K562 (cell line): ENCODE results near the gene BCAR3. TPM values are rescaled to one million over a fixed set of nuclear protein-coding genes. Genes with fewer than 3 reads are reported as not detected.

Experiments used
- ATAC-seq: fragments of 200-7000 bp; cut with Tn5 transposase; 3 replicates; pipeline ENCODE4 v1.9.1; 2020; ENCODE audit warnings: moderate library complexity
- BruUV-seq: library from RNA; stranded (reverse); fragments of 400-500 nt; replicated peaks from 2 replicates; lab custom pipeline; 2021; lab: Mats Ljungman, UMichigan
- CTCF ChIA-PET: fragments of 300-600 bp; formaldehyde crosslinking; extraction: SDS; loops from one replicate; lab custom pipeline; 2021; ENCODE audit warnings: low intra/inter-chr PET ratio; lab: Yijun Ruan, JAX
- POLR2A ChIA-PET: fragments of 300-600, 350-650 bp; sonication (Branson Sonifier 250); formaldehyde crosslinking; extraction: SDS; loops from one replicate; lab custom pipeline; 2021; ENCODE audit warnings: antibody characterized with exemption, inconsistent platforms; lab: Yijun Ruan, JAX
- DNase-seq, 4 experiments: peaks; one replicate each; pipeline versions ENCODE4 v3.0.0 to v3.0.0-alpha.2; 2011 to 2018; ENCODE audit warnings: low spot score in 3 of 4, mixed read lengths in 3 of 4; ENCODE audit errors: extremely low read depth in 1 of 4
- FAIRE-seq: peaks from 2 replicates; lab custom pipeline; 2011; peaks lifted over from hg19 to GRCh38; lab: Jason Lieb, UNC
- H2AFZ ChIP-seq: 2 replicates; pipeline ENCODE4 v1.6.0; 2011; ENCODE audit warnings: low read depth, low read length, control low read depth, inconsistent platforms
- H3K27ac ChIP-seq: fragments of 200-600 bp; 3 replicates; pipeline ENCODE4 v1.8.0; 2011; ENCODE audit warnings: low read depth, mild to moderate bottlenecking, control low read depth, inconsistent platforms, low read length, moderate library complexity, mixed read lengths; ENCODE audit errors: extremely low read depth
- H3K27me3 ChIP-seq, 2 experiments: fragments of 300-600 bp in 1 of 2; 2 replicates in 1 of 2; 3 replicates in 1 of 2; pipeline versions ENCODE4 v1.6.0 to v1.8.0; 2011; ENCODE audit warnings: inconsistent platforms in 2 of 2, low read length in 2 of 2, mild to moderate bottlenecking in 1 of 2, mixed read lengths in 1 of 2, moderate library complexity in 1 of 2; ENCODE audit not compliant: control insufficient read depth in 2 of 2, insufficient read depth in 2 of 2
- H3K36me3 ChIP-seq: fragments of 300-600 bp; 3 replicates; pipeline ENCODE4 v1.8.0; 2011; ENCODE audit warnings: mild to moderate bottlenecking, low read length, inconsistent platforms; ENCODE audit not compliant: control insufficient read depth, insufficient read depth
- H3K4me1 ChIP-seq, 2 experiments: fragments of 200-600 bp in 1 of 2; replicated peaks in 1 of 2; 2 replicates in 1 of 2; 3 replicates in 1 of 2; pipeline versions ENCODE4 v1.5.1 to v1.8.0; 2011; ENCODE audit warnings: inconsistent platforms in 2 of 2, low read length in 2 of 2, mild to moderate bottlenecking in 1 of 2, mixed read lengths in 1 of 2, moderate library complexity in 1 of 2; ENCODE audit not compliant: control insufficient read depth in 2 of 2, insufficient read depth in 2 of 2
- H3K4me2 ChIP-seq: 2 replicates; pipeline ENCODE4 v1.6.1; 2011; ENCODE audit warnings: low read length, control low read depth, inconsistent platforms, mixed read lengths; ENCODE audit not compliant: insufficient read depth
- H3K4me3 ChIP-seq: fragments of 200-600 bp; sonication (generic), shearing (Covaris generic); 2 replicates; pipeline ENCODE4 v1.5.1; 2016; ENCODE audit warnings: control low read depth, inconsistent platforms
- H3K79me2 ChIP-seq: fragments of 200-600 bp; 3 replicates; pipeline ENCODE4 v1.8.0; 2011; ENCODE audit warnings: low read length, inconsistent platforms; ENCODE audit not compliant: control insufficient read depth, insufficient read depth
- H3K9ac ChIP-seq, 2 experiments: 2 replicates each; pipeline versions ENCODE4 v1.6.0 to v1.6.1; 2011; ENCODE audit warnings: low read depth in 2 of 2, low read length in 2 of 2, control low read depth in 1 of 2, inconsistent platforms in 1 of 2, mild to moderate bottlenecking in 1 of 2, mixed read lengths in 1 of 2; ENCODE audit not compliant: insufficient read depth in 1 of 2
- H3K9me1 ChIP-seq: one replicate; pipeline ENCODE4 v1.6.0; 2011; ENCODE audit warnings: inconsistent platforms, mild to moderate bottlenecking, low read length, moderate library complexity; ENCODE audit not compliant: control insufficient read depth, insufficient read depth
- H3K9me3 ChIP-seq: replicated peaks from 2 replicates; pipeline ENCODE4 v1.5.1; 2011; ENCODE audit warnings: low read depth, low read length, inconsistent platforms; ENCODE audit not compliant: control insufficient read depth, insufficient read depth
- H4K20me1 ChIP-seq: replicated peaks from 2 replicates; pipeline ENCODE4 v1.6.1; 2011; ENCODE audit warnings: low read length, inconsistent platforms, mixed read lengths; ENCODE audit not compliant: control insufficient read depth, insufficient read depth
- AFF4 ChIP-seq: sonication (generic); formaldehyde crosslinking; IDR thresholded peaks from 2 replicates; pipeline ENCODE4 v1.8.0; 2023; ENCODE audit warnings: mild to moderate bottlenecking, missing genetic modification reagents
- ATF4 ChIP-seq: fragments of 450-650 bp; formaldehyde crosslinking; IDR thresholded peaks from 2 replicates; pipeline ENCODE4 v1.4.0; 2022; ENCODE audit warnings: mild to moderate bottlenecking, moderate library complexity
- CTBP1 ChIP-seq: fragments of 450-650 bp; IDR thresholded peaks from 2 replicates; pipeline ENCODE4 v1.6.1; 2016; ENCODE audit warnings: borderline replicate concordance
- FOSL1 ChIP-seq: fragments of 200-800 bp; sonication (Bioruptor generic); conservative IDR thresholded peaks from 2 replicates; pipeline ENCODE4 v1.6.1; 2016; ENCODE audit warnings: missing genetic modification characterization, missing compliant biosample characterization
- HES1 ChIP-seq: fragments of 450-650 bp; IDR thresholded peaks from 2 replicates; pipeline ENCODE4 v1.6.1; 2016; ENCODE audit warnings: low read depth, mild to moderate bottlenecking, moderate library complexity
- JUND ChIP-seq, 2 experiments: IDR thresholded peaks; 2 replicates in 1 of 2; 3 replicates in 1 of 2; pipeline ENCODE4 v1.6.1; 2011; ENCODE audit warnings: borderline replicate concordance in 2 of 2, low read depth in 2 of 2, low read length in 2 of 2, improper control_type of control experiment in 1 of 2, missing biosample characterization in 1 of 2, missing genetic modification characterization in 1 of 2, missing genetic modification reagents in 1 of 2
- MECOM ChIP-seq: fragments of 250-450 bp; sonication (Bioruptor Pico); IDR thresholded peaks from 2 replicates; pipeline ENCODE4 v1.8.0; 2022; ENCODE audit warnings: inconsistent platforms
- MEF2A ChIP-seq: IDR thresholded peaks from 2 replicates; pipeline ENCODE4 v1.6.1; 2011; ENCODE audit warnings: low read depth, mild to moderate bottlenecking, low read length, moderate library complexity; ENCODE audit not compliant: control insufficient read depth
- MEIS2 ChIP-seq: fragments of 450-650 bp; IDR thresholded peaks from 2 replicates; pipeline ENCODE4 v1.6.1; 2014; ENCODE audit warnings: mild to moderate bottlenecking; ENCODE audit not compliant: partially characterized antibody
- TCF3 ChIP-seq: sonication (generic); formaldehyde crosslinking; IDR thresholded peaks from 2 replicates; pipeline ENCODE4 v1.4.0; 2020; ENCODE audit warnings: mild to moderate bottlenecking, missing genetic modification reagents
- ZNF324 ChIP-seq: fragments of 250-450 bp; sonication (Bioruptor Pico); IDR thresholded peaks from 2 replicates; pipeline ENCODE4 v1.4.0; 2020; ENCODE audit warnings: mild to moderate bottlenecking
- ZNF518B ChIP-seq: fragments of 250-450 bp; sonication (Bioruptor Pico); IDR thresholded peaks from 2 replicates; pipeline ENCODE4 v1.5.0; 2021; ENCODE audit warnings: mild to moderate bottlenecking, moderate library complexity
- WGBS: fragments of 100-300 bp; shearing (Covaris generic); methylation state at CpG from one replicate; pipeline ENCODE4 v1.1.6; 2016; ENCODE audit warnings: low coverage, mixed read lengths; ENCODE audit not compliant: insufficient coverage; ENCODE audit errors: missing lambda C conversion rate; 5-methylcytosine and 5-hydroxymethylcytosine counted together
- in situ Hi-C: fragments of 300-500 bp; cut with MboI; formaldehyde crosslinking; loops from 4 replicates; pipeline ENCODE4 v1.15.0; 2018; ENCODE audit warnings: inconsistent platforms, mixed read lengths
- intact Hi-C: fragments of 100-400 bp; cut with micrococcal nuclease; formaldehyde crosslinking; loops from 2 replicates; pipeline ENCODE4 v1.14.2; 2022
- polyA plus RNA-seq, 8 experiments: library from polyadenylated mRNA; depleted of rRNA in 4 of 8; stranded (reverse) in 5 of 8; unstranded in 3 of 8; fragments of >200 nt; fragmentation: Nextera tagmentation in 2 of 8; fragmentation: Illumina TruSeq in 1 of 8; extraction: Ambion mirVana in 2 of 8; extraction: Trizol in 1 of 8; gene quantifications; 2 replicates each; pipeline versions ENCODE4 v1.2.1 to v1.2.3, GENCODE V29; 2011 to 2014; ENCODE audit warnings: inconsistent platforms in 1 of 8, missing spikeins in 1 of 8
- total RNA-seq, 7 experiments: library from RNA; depleted of rRNA in 6 of 7; stranded (reverse); fragments of >200 nt in 6 of 7; fragmentation: Illumina TruSeq in 2 of 7; extraction: Trizol in 2 of 7; gene quantifications; 2 replicates each; pipeline versions ENCODE4 v1.2.1 to v1.2.3, GENCODE V29; 2011 to 2021; ENCODE audit warnings: low replicate concordance in 1 of 7

Gene BCAR3
- total and polyA plus RNA-seq, 9 of the 15 experiments (the other 6 are each of a cell fraction or from before 2014, with no cell fraction given), result 1.8 to 6.3 (median 3.8) TPM

GRCh38 chr1:93715529-93716126 is 34.0 kb upstream of the BCAR3 start:
- POLR2A ChIA-PET, result no interaction called here
- in situ Hi-C loops (no loop called here), intact Hi-C loops (no loop called here)
- no peak overlapping the region; the same call in 1 of the 2 replicates for H3K4me2 ChIP-seq
- CTCF ChIA-PET, result no interaction called here
- H3K27me3 ChIP-seq, result peaks cover 0 to 13% of the 10 kb centered on the region in 2 experiments; a peak in 2 of 5 replicates
- H2AFZ ChIP-seq, result no peak overlapping the region
- H4K20me1 ChIP-seq, result no peaks in the 10 kb centered on the region
- no peak overlapping the region for H3K27ac ChIP-seq
- FAIRE-seq (no peak), ATAC-seq (no peak), DNase-seq (peak in 1 of 4 experiments; percentile 8)
- no peaks in the 10 kb centered on the region for H3K36me3 ChIP-seq
- H3K9me1 ChIP-seq, result no peaks in the 10 kb centered on the region
- H3K4me3 ChIP-seq, result no peak overlapping the region
- 2% methylated on average over 10 of the region's 10 CpGs for WGBS
- H3K79me2 ChIP-seq, result no peaks in the 10 kb centered on the region
- peaks cover 0 to 17% of the 10 kb centered on the region in 2 experiments; a peak in 3 of 5 replicates for H3K4me1 ChIP-seq
- H3K9ac ChIP-seq, result no peak overlapping the region
- BruUV-seq, result no TSS peak
- no peaks in the 10 kb centered on the region for H3K9me3 ChIP-seq
- TF ChIP-seq HES1 (peak; percentile 38; the same call in 1 of the 2 replicates), ZNF324 (no peak), CTBP1 (peak; percentile 38; the same call in 1 of the 2 replicates), JUND (IDR thresholded peaks at IDR 0.05; ENCODE audit: borderline replicate concordance, low read depth, low read length) (0 out of 2 replicates have a peak, but pooled peaks have one; percentile 13), JUND (tag; IDR thresholded peaks at IDR 0.05; ENCODE audit: borderline replicate concordance, low read depth, low read length) (peak; percentile 34; the same call in 1 of the 3 replicates), MEIS2 (peak; percentile 48), ATF4 (CRISPR knock-in tag) (peak; percentile 61; the same call in 1 of the 2 replicates), AFF4 (CRISPR knock-in tag) (no peak), ZNF518B (no peak), MEF2A (no peak), FOSL1 (peak; percentile 52; the same call in 1 of the 2 replicates), MECOM (peak; percentile 86), TCF3 (CRISPR knock-in tag) (peak; percentile 40)
